ENCODE data around the gene DMRT1.

Gene DMRT1

GRCh38 chr9:995781-996180 is 154.3 kb downstream of the DMRT1 start:
- no peaks in the 10 kb centered on the region for H3K9me3 ChIP-seq (ENCODE audit: control insufficient read depth, insufficient read depth, low read depth, low read length)
- CTCF ChIA-PET, result interaction anchor here (0.6 to 2.2 kb wide), 6 partner anchors 14 to 111 kb away, joined by 3 to 8 read pairs (median 4); no protein-coding TSS in a partner anchor

More at GRCh38 chr9:995781-996180, 154.3 kb downstream of the DMRT1 start:
- H3K36me3 ChIP-seq (ENCODE audit: control insufficient read depth in 2 of 2, insufficient read depth in 1 of 2, low read length in 2 of 2), result peaks cover 0 to 7% of the 10 kb centered on the region in 2 experiments; a peak in 1 of 3 replicates
- POLR2A ChIA-PET, result no interaction called here
- no peak overlapping the region for H3K4me3 ChIP-seq (ENCODE audit: low read depth, low read length)
- no peak for TF ChIP-seq ZBTB26 (tag by site-specific recombination; optimal IDR thresholded peaks at IDR 0.05)
- TF ChIP-seq ZNF404 (tag by site-specific recombination; IDR thresholded peaks at IDR 0.05), result no peak
- no peak for TF ChIP-seq ZNF701 (tag by site-specific recombination; IDR thresholded peaks at IDR 0.05)
- no peak for TF ChIP-seq ZNF214 (tag by site-specific recombination; IDR thresholded peaks at IDR 0.05; ENCODE audit: borderline replicate concordance)
- TF ChIP-seq ZNF585B (tag by site-specific recombination; IDR thresholded peaks at IDR 0.05), result no peak
- no peak for TF ChIP-seq ZNF391 (tag by site-specific recombination; IDR thresholded peaks at IDR 0.05; ENCODE audit: borderline replicate concordance, low read depth)
- TF ChIP-seq GFI1B (tag by site-specific recombination; IDR thresholded peaks at IDR 0.05), result peak; percentile 40; the same call in 1 of the 2 replicates
- TF ChIP-seq ZBTB1 (tag by site-specific recombination; IDR thresholded peaks at IDR 0.05), result no peak
- TF ChIP-seq ZNF558 (tag by site-specific recombination; IDR thresholded peaks at IDR 0.05), result peak; percentile 70; the same call in 1 of the 2 replicates
- TF ChIP-seq ZNF580 (tag by site-specific recombination; IDR thresholded peaks at IDR 0.05), result no peak
- 0 out of 2 replicates have a peak, but pooled peaks have one; percentile 15 for TF ChIP-seq ZNF692 (tag by site-specific recombination; IDR thresholded peaks at IDR 0.05)
- no peak for TF ChIP-seq KLF7 (tag by site-specific recombination; IDR thresholded peaks at IDR 0.05; ENCODE audit: borderline replicate concordance)
- TF ChIP-seq ZXDB (tag by site-specific recombination; IDR thresholded peaks at IDR 0.05), result no peak
- no peak for TF ChIP-seq ZSCAN16 (tag by site-specific recombination; IDR thresholded peaks at IDR 0.05)
- no peak for TF ChIP-seq KLF8 (tag by site-specific recombination; IDR thresholded peaks at IDR 0.05)
- TF ChIP-seq SP7 (tag by site-specific recombination; IDR thresholded peaks at IDR 0.05), result 0 out of 2 replicates have a peak, but pooled peaks have one; percentile 23
- TF ChIP-seq KLF10 (tag by site-specific recombination; IDR thresholded peaks at IDR 0.05), result no peak
- TF ChIP-seq ZNF610 (tag by site-specific recombination; IDR thresholded peaks at IDR 0.05; ENCODE audit: borderline replicate concordance), result no peak
- 0 out of 2 replicates have a peak, but pooled peaks have one; percentile 10 for TF ChIP-seq PRDM10 (tag by site-specific recombination; IDR thresholded peaks at IDR 0.05)
- no peak for TF ChIP-seq ZNF302 (tag by site-specific recombination; IDR thresholded peaks at IDR 0.05; ENCODE audit: low read depth)
- TF ChIP-seq ZNF664 (tag by site-specific recombination; IDR thresholded peaks at IDR 0.05), result no peak
- no peak for TF ChIP-seq PRDM4 (tag by site-specific recombination; IDR thresholded peaks at IDR 0.05)
- TF ChIP-seq ZNF184 (tag by site-specific recombination; IDR thresholded peaks at IDR 0.05), result no peak
- TF ChIP-seq ZNF560 (tag by site-specific recombination; IDR thresholded peaks at IDR 0.05; ENCODE audit: borderline replicate concordance), result no peak
- no peak for TF ChIP-seq YY2 (tag by site-specific recombination; IDR thresholded peaks at IDR 0.05)
- TF ChIP-seq ZFP3 (tag by site-specific recombination; IDR thresholded peaks at IDR 0.05; ENCODE audit: low read depth), result no peak
- TF ChIP-seq ZSCAN4 (tag by site-specific recombination; IDR thresholded peaks at IDR 0.05), result no peak
- no peak for TF ChIP-seq ZNF660 (tag by site-specific recombination; IDR thresholded peaks at IDR 0.05)
- 0 out of 2 replicates have a peak, but pooled peaks cover 2% of the 10 kb centered on the region for H3K4me1 ChIP-seq (ENCODE audit: control insufficient read depth, insufficient read depth, low read length)
- no peak overlapping the region for H3K27ac ChIP-seq (ENCODE audit: extremely low read depth, low read depth, low read length)

Measured in HEK293 (cell line).